Measurements from ENCODE around the gene RAB11FIP3. TPM values are rescaled to one million over a fixed set of nuclear protein-coding genes. Genes with fewer than 3 reads are reported as not detected.
A peak's percentile ranks its signal among the peaks of the same experiment; 100 is the strongest.

RAB11FIP3 gene
- total RNA-seq, 2 donors from 2014 or later = 62.7 to 68.9 TPM

- Histone ChIP-seq H3K9ac (ENCODE audit: extremely low read depth, low read length, poor library complexity, severe bottlenecking) (no peak overlapping the region), H3K4me1 (ENCODE audit: control insufficient read depth, insufficient read depth, low read length) (peaks cover 3% of the 10 kb centered on the region), H3K4me3 (ENCODE audit: low read length) (peak overlapping the region; percentile 58), H3K27ac (ENCODE audit: low read depth, low read length) (no peak overlapping the region), H3K36me3 (ENCODE audit: control insufficient read depth, insufficient read depth, low read length) (no peaks in the 10 kb centered on the region), H3K9me3 (ENCODE audit: control insufficient read depth, low read length) (no peaks in the 10 kb centered on the region), H3K27me3 (ENCODE audit: control insufficient read depth, insufficient read depth, low read length, poor library complexity, severe bottlenecking) (no peaks in the 10 kb centered on the region)
- Mint-ChIP-seq H3K36me3 (ENCODE audit: low read depth) (peaks cover 3% of the 10 kb centered on the region), H3K9me3 (no peaks in the 10 kb centered on the region), H3K4me3 (peak overlapping the region; percentile 52), H3K27ac (peak overlapping the region; percentile 82), H3K4me1 (peaks cover 12% of the 10 kb centered on the region), H3K27me3 (ENCODE audit: insufficient read depth) (no peaks in the 10 kb centered on the region)
- peak; percentile 86 for DNase-seq
- peak; percentile 39 for TF ChIP-seq CTCF (conservative IDR thresholded peaks at IDR 0.05)
- WGBS, 2 experiments (ENCODE audit: insufficient coverage in 1 of 2, insufficient read length in 1 of 2) = 89 to 93% methylated on average over 15 to 24 of the region's 24 CpGs
Observed at GRCh38 chr16:398561-399339, 26.7 kb upstream of the RAB11FIP3 start.

GRCh38 chr16:399340-400019 lies 26.0 kb upstream of the RAB11FIP3 start:
- no peak for TF ChIP-seq CTCF (conservative IDR thresholded peaks at IDR 0.05)
- Mint-ChIP-seq H3K27ac (peak overlapping the region; percentile 26), H3K9me3 (no peaks in the 10 kb centered on the region), H3K36me3 (ENCODE audit: low read depth) (peaks cover 3% of the 10 kb centered on the region), H3K4me3 (no peak overlapping the region), H3K4me1 (peaks cover 12% of the 10 kb centered on the region), H3K27me3 (ENCODE audit: insufficient read depth) (no peaks in the 10 kb centered on the region)
- peak; percentile 44 for DNase-seq
- Histone ChIP-seq H3K4me1 (ENCODE audit: control insufficient read depth, insufficient read depth, low read length) (peaks cover 3% of the 10 kb centered on the region), H3K9ac (ENCODE audit: extremely low read depth, low read length, poor library complexity, severe bottlenecking) (no peak overlapping the region), H3K36me3 (ENCODE audit: control insufficient read depth, insufficient read depth, low read length) (no peaks in the 10 kb centered on the region), H3K4me3 (ENCODE audit: low read length) (no peak overlapping the region), H3K9me3 (ENCODE audit: control insufficient read depth, low read length) (no peaks in the 10 kb centered on the region), H3K27me3 (ENCODE audit: control insufficient read depth, insufficient read depth, low read length, poor library complexity, severe bottlenecking) (no peaks in the 10 kb centered on the region), H3K27ac (ENCODE audit: low read depth, low read length) (no peak overlapping the region)
- WGBS, 2 experiments (ENCODE audit: insufficient coverage in 1 of 2, insufficient read length in 1 of 2) = 90 to 91% methylated on average over 17 to 22 of the region's 22 CpGs

DNA sequence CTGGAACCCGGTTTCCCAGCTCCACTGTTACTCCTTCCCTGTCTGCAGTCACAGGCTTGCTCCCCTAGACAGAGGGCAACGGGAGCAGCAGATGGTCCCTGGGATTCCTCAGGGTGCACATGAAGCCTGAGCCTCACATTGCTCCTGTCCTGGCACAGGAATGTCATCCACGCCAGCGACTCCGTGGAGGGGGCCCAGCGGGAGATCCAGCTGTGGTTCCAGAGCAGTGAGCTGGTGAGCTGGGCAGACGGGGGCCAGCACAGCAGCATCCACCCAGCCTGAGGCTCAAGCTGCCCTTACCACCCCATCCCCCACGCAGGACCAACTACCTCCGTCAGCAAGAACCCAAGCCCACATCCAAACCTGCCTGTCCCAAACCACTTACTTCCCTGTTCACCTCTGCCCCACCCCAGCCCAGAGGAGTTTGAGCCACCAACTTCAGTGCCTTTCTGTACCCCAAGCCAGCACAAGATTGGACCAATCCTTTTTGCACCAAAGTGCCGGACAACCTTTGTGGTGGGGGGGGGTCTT lies 25.3 kb upstream of the RAB11FIP3 start:
- 82 to 92% methylated on average over 8 to 9 of the region's 10 CpGs for WGBS, 2 experiments (ENCODE audit: insufficient coverage in 1 of 2, insufficient read length in 1 of 2)
- H3K9me3 ChIP-seq (ENCODE audit: control insufficient read depth, low read length) = no peaks in the 10 kb centered on the region
- H3K4me1 ChIP-seq (ENCODE audit: control insufficient read depth, insufficient read depth, low read length) = peaks cover 3% of the 10 kb centered on the region
- DNase-seq = peak; percentile 56
- no peak overlapping the region for H3K27ac Mint-ChIP-seq
- H3K27me3 Mint-ChIP-seq (ENCODE audit: insufficient read depth) = no peaks in the 10 kb centered on the region
- no peak overlapping the region for H3K4me3 ChIP-seq (ENCODE audit: low read length)
- no peaks in the 10 kb centered on the region for H3K27me3 ChIP-seq (ENCODE audit: control insufficient read depth, insufficient read depth, low read length, poor library complexity, severe bottlenecking)
- no peaks in the 10 kb centered on the region for H3K9me3 Mint-ChIP-seq
- H3K27ac ChIP-seq (ENCODE audit: low read depth, low read length) = no peak overlapping the region
- TF ChIP-seq CTCF (conservative IDR thresholded peaks at IDR 0.05) = no peak
- H3K36me3 ChIP-seq (ENCODE audit: control insufficient read depth, insufficient read depth, low read length) = no peaks in the 10 kb centered on the region
- H3K4me3 Mint-ChIP-seq = peak overlapping the region; percentile 74
- H3K9ac ChIP-seq (ENCODE audit: extremely low read depth, low read length, poor library complexity, severe bottlenecking) = no peak overlapping the region
- peaks cover 3% of the 10 kb centered on the region for H3K36me3 Mint-ChIP-seq (ENCODE audit: low read depth)
- H3K4me1 Mint-ChIP-seq = peaks cover 12% of the 10 kb centered on the region
